Stimulated activated CD4-positive, alpha-beta T cell treated with anti-CD3 and anti-CD28 coated beads, Interleukin-1b, Interleukin-23, amount 100 ng/mL, for 48 hours (primary cell): Measurements from ENCODE around the gene TSSK6.

Experiments used
- DNase-seq: peaks from one replicate; pipeline ENCODE4 v3.0.0-alpha.2; 2020

Gene TSSK6

GRCh38 chr19:19529783-19530422 is 14.6 kb upstream of the TSSK6 start:
- DNase-seq = no peak

GRCh38 chr19:19528721-19529490 is 13.6 kb upstream of the TSSK6 start, which contains the start of gene YJEFN3:
Gene YJEFN3 (plus strand): TSS chr19:19528911. CDS start chr19:19528933, 22 bp downstream.
- no peak for DNase-seq

DNA sequence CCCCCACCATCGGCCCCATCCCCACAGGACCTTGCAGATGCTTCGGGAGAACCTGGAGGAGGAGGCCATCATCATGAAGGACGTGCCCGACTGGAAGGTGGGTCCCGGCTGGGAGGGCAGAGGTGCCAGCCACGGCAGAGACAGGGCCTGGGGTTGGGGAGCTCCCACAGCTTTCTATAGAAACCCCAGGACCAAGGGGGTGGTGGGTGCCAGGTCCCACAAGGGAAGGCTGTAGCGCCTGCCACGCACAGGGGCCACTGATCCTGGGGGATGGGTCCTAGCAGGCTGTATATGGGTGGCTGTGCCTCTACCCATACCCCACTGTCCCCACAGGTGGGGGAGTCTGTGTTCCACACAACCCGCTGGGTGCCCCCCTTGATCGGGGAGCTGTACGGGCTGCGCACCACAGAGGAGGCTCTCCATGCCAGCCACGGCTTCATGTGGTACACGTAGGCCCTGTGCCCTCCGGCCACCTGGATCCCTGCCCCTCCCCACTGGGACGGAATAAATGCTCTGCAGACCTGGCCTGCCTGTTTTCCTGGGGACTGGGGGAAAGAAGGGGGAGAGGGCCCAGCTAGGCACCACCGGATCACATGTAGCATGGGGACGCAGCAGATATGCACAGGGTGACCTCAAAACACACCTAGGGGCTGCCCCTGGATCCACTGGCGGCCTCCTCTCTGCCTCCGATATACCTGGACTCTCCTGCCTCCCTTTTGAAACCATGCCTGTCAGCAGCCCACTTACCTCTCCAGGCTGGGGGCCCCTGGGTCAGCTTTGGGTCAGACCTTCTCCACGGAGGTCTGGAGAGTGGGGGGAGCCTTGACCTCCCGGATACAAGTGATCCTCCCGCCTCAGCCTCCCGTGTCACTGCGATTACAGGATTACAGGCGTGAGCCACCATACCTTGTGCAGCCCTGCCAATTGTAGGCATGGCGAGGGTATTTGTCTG is 12.6 kb upstream of the TSSK6 start:
- no peak for DNase-seq

DNA sequence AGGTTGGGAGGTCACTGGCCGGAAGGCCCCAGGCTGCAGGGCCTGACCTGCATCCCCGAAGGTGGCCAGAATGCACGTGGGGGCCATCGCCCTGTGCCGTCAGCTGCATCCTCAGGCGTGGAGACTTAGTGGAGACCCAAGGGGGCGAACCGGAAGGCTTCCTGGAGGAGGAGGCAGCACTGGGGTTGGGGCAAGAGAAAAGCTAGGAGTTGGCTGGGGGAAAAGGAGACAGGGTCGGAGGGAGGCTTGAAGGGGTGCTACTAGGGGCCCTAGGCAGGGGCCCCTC is 12.0 kb upstream of the TSSK6 start:
- no peak for DNase-seq

DNA sequence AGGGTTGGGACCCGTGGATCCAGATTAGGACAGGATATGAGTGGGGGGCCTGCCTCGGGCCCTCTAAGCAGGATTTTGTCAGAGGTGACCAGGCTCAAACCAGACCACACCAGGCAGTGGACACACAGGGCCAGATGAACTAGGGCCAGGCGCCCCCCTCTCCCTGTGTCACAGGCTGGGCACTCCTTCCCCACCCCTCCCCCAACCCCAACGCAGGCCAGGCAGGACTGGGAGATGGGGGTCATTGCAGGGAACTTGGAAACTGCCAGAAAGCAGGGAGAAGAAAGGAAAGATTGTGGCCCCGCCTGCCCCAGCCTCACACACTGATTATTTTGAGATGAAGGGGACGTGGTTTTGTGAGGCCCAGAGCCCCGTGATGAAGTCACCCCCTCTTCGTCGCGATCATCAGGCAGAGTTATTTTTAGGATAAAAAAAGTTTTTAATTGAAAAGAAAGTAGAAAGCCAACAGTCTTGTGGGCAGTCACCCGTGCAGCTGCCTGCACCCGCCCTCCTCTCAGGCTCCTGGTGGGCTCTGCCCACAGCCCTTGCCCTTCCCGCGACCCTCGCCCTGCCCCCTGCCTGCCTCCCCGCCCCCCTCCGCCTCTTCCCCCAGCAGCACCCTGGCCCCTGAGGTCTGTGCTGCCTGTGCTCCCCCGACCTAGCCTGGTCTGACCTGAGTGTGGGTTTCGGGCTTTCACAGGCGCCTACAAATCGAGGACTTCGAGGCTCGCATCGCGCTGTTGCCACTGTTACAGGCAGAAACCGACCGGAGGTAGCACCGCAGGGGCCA is 11.4 kb upstream of the TSSK6 start:
- no peak for DNase-seq

DNA sequence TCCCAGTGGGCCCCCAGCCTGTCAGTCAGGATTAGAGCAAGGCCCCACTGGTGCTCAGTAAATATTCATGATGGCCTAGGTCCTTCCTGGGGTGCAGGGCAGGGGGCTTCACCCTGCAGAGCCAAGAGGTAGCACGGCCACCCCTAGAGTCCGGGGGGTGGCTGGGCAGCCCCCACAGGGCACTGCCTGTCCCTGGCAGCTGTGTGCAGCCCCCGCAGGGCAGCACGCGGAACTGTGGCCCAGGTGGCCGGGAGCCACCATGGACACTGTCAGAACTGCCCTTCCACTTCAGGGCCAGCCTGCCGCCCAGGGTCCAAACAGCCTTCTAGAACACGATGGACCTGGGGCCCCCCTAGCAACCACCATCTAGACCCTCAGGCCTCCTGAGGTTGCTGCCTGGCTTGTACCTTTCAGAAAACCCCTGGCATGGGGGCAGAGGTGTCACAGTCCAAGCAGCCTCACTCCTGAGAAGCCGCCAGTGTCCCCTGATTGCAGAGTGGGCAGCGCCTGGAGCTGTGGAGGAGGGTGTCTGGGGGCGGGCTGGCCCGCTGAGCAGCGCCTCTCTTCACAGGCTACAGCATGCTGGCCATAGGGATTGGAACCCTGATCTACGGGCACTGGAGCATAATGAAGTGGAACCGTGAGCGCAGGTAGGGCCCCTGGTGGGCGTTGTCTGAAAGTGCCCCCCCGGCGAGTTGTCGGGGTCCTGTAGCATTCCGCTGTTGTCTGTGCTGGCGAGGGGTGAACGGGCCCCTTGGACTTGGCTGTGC is 10.4 kb upstream of the TSSK6 start:
- no peak for DNase-seq

- no peak for DNase-seq
Observed at GRCh38 chr19:19524053-19524452, 8.7 kb upstream of the TSSK6 start.

DNA sequence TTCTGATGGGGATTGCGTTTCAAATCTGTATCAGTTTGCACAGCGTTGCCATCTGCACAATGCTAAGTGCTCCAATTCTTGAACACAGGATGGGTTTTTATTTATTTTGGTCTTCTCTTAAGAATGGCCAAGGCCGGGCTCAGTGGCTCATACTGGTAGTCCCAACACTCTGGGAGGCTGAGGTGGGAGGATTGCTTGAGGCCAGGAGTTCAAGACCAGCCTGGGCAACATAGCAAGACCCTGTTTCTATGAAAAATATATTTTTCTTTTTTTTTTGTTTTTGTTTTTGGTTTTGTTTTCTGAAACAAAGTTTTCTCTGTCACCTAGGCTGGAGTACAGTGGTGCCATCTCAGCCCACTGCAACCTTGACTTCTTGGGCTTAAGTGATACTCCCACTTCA is 7.8 kb upstream of the TSSK6 start:
- DNase-seq = no peak

DNA sequence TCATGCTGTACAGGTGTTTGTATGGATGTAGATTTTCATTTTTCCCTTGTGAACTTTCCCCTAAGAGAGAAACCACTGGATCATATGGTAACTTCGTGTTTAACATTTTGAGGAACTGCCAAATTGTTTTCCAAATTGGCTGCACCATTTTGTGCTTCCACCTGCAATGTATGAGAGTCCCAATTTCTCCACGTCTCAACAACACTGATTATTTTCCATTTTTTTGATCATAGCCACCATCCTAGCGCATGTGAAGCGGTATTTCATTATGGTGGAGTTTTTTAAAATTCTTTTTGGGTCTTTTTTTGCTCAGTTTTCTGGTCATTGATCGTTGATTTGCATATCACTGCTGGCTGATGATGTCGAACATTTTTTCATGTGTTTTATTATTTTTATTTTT is 5.6 kb upstream of the TSSK6 start:
- no peak for DNase-seq

DNA sequence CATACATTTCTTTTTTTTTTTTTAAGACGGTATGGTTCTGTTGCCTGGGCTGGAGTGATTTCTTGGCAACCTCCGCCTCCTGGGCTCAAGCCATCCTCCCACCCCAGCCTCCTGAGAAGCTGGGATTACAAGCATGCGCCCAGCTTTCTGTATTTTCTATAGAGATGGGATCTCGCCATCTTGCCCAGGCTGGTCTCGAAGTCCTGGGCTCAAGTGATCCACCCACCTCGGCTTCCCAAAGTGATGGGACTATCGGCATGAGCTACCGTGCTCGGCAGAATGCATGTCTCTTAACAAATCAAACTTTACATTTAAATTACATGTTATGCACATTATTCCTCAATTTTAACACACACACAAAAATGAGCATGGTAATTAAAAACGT is 1.9 kb upstream of the TSSK6 start:
- DNase-seq = no peak

DNA sequence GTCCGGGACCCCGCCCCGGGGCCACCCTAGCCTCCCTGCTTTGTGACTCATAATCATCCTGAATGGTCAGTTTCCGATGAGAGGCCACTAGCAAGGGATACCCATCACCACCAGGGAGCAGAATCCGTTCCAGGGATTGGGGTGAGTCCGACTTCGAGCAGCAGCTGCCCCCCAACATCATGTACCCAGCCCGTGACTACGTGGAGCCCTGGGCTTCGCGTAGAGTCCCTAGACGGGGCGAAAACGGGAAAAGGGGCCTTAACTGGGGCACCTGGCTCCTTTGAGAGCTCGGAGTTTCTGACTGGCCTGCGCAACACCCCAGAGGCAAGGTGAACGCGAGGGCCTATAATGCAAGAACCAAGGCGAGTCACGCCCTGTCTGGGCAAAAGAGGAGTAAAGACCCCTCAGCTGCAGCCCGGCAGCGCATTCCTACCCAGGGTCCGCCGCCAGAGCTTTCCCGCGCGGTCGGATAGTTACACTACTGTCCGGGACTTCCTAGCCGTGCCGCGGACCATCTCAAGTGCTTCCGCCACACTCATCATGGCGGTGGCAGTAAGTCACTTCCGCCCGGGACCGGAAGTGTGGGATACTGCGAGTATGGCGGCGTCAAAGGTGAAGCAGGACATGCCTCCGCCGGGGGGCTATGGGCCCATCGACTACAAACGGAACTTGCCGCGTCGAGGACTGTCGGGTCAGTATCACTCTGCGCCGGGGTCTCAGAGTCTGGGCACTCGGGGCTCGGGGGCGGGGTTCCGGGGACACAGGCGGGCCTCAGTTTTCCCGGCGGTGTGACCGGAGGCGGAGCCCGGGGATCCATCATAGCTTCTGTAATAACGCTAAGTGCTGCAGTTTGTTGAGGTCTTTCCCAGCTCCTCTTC is 533 bp upstream of the TSSK6 start, which contains the start of gene NDUFA13:
Gene NDUFA13, plus strand, starts transcription at position 584 of the 878 bp plus-strand sequence. Its CDS starts 14 bp downstream, at position 598.
- peak; percentile 92 for DNase-seq

- DNase-seq = no peak
Observed at GRCh38 chr19:19514215-19514657, 1.1 kb downstream of the TSSK6 start.

- DNase-seq = no peak
Observed at GRCh38 chr19:19513682-19514081, 1.7 kb downstream of the TSSK6 start.

GRCh38 chr19:19510432-19510831 is 4.9 kb downstream of the TSSK6 start:
- no peak for DNase-seq

- DNase-seq = no peak
Observed at GRCh38 chr19:19508217-19508616, 7.1 kb downstream of the TSSK6 start.

- no peak for DNase-seq
Observed at GRCh38 chr19:19507354-19507753, 8.0 kb downstream of the TSSK6 start.

- DNase-seq = no peak
Observed at GRCh38 chr19:19506592-19506991, 8.8 kb downstream of the TSSK6 start.

- DNase-seq = no peak
Observed at GRCh38 chr19:19505669-19506326, 9.6 kb downstream of the TSSK6 start.

DNA sequence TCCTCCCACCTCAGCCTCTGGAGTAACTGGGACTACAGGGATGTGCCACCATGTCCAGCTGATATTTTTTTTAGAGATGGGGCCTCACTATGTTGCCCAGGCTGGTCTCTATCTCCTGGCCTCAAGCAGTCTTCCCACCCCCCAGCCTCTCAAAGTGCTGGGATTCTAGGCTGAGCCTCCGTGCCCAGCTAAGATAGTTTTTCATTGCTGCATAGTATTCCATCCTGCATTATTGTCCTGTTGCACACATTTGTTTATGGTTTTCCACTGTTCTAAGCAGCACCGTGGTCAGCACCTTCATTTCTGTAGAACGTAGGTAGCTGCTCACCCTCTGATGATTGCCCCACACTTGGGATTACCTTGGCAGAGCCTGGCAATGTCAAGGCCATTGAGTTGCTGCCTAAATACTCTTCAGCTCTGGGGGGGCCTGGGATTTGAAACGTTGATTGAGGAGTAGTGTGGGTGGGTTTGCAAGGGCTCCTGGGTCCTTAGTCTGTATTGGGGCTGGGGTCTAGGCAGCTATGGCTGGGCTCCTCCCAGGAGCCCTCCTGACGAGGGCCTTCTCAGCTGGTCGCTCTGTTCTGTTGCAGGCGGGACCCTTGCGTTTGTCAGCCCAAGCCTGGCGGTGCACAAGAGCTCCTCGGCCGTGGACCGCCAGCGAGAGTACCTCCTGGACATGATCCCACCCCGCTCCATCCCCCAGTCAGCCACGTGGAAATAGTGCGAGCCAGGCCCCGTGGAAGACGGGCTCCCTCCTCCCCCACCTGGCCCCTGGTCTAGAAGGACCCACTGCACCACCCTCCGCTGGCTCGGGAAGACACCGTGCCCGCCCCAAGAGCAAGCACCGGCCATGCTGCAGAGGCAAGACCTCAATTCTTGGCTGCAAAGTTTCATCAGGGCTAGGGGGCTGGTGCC is 10.3 kb downstream of the TSSK6 start:
- no peak for DNase-seq
